Cardiac muscle cell (in vitro differentiated cells and primary cell): ENCODE data around the gene ANO6. TPM values are rescaled to one million over a fixed set of nuclear protein-coding genes. Genes with fewer than 3 reads are reported as not detected.

Source experiments
- DNase-seq, 2 donors: peaks; one replicate each; pipeline versions ENCODE4 v3.0.0 to v3.0.0-alpha.2; 2010 to 2017; ENCODE audit warnings: low read depth in 1 of 2, low spot score in 1 of 2
- H3K27ac ChIP-seq: fragments of 200-600 bp; sonication (generic); 2 replicates; pipeline ENCODE4 v1.5.1; 2016
- H3K27me3 ChIP-seq: fragments of 200-600 bp; sonication (generic); 2 replicates; pipeline ENCODE4 v1.6.0; 2016; ENCODE audit warnings: control low read depth
- H3K36me3 ChIP-seq: fragments of 200-600 bp; sonication (generic); 2 replicates; pipeline ENCODE4 v1.5.1; 2016; ENCODE audit warnings: control low read depth
- H3K4me1 ChIP-seq: fragments of 200-600 bp; sonication (generic); 2 replicates; pipeline ENCODE4 v1.8.1; 2017; ENCODE audit warnings: low read depth, mild to moderate bottlenecking, mixed run types
- H3K4me3 ChIP-seq: fragments of 200-600 bp; sonication (generic); 2 replicates; pipeline ENCODE4 v1.5.1; 2016; ENCODE audit warnings: mild to moderate bottlenecking
- H3K9me3 ChIP-seq: fragments of 200-600 bp; sonication (generic); 2 replicates; pipeline ENCODE4 v1.5.1; 2017; ENCODE audit warnings: low read depth, mild to moderate bottlenecking, control low read depth
- polyA plus RNA-seq: library from polyadenylated mRNA; unstranded; fragments of >200 nt; fragmentation: Nextera tagmentation; extraction: Ambion mirVana; gene quantifications from 2 replicates; pipeline ENCODE4 v1.2.1, GENCODE V29; 2016
- total RNA-seq: library from RNA; depleted of rRNA; stranded (reverse); fragments of >200 nt; gene quantifications from 2 replicates; pipeline ENCODE4 v1.2.3, GENCODE V29; 2016
- TF ChIP-seq, protein P1 (sequence below): IDR thresholded peaks from 2 replicates; pipeline ENCODE4 v1.5.1; 2012; ENCODE audit warnings: low read depth, mild to moderate bottlenecking, low read length

ANO6 gene
- total and polyA plus RNA-seq, 2 experiments from 2014 or later = 36.0 to 50.8 TPM

DNA sequence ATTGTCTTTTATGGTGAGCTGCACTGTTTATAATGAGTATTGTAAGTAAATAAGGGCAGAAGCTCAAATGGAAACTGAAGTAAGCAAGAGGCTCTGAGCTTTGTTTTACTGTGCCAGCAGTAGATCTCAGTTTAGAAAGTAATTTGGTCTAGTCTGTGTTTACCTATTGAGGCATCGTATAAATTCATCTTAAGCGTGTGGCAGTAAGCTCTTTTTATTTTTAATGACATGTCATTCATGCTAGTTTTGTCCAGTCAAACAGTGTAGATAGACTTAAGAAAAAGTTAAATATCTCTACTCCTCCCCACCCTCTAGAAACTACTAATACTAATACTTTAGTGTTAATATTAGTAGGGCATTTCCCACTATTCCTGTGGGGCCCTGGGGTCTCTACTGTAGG, 2.0 kb downstream of the ANO6 start:
- H3K4me3 ChIP-seq = peak overlapping the region; percentile 91
- TF ChIP-seq, protein P1, sequence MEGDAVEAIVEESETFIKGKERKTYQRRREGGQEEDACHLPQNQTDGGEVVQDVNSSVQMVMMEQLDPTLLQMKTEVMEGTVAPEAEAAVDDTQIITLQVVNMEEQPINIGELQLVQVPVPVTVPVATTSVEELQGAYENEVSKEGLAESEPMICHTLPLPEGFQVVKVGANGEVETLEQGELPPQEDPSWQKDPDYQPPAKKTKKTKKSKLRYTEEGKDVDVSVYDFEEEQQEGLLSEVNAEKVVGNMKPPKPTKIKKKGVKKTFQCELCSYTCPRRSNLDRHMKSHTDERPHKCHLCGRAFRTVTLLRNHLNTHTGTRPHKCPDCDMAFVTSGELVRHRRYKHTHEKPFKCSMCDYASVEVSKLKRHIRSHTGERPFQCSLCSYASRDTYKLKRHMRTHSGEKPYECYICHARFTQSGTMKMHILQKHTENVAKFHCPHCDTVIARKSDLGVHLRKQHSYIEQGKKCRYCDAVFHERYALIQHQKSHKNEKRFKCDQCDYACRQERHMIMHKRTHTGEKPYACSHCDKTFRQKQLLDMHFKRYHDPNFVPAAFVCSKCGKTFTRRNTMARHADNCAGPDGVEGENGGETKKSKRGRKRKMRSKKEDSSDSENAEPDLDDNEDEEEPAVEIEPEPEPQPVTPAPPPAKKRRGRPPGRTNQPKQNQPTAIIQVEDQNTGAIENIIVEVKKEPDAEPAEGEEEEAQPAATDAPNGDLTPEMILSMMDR = no peak
- H3K27ac ChIP-seq = peak overlapping the region; percentile 91
- H3K4me1 ChIP-seq = peaks cover 12% of the 10 kb centered on the region
- no peaks in the 10 kb centered on the region for H3K9me3 ChIP-seq
- no peaks in the 10 kb centered on the region for H3K27me3 ChIP-seq
- no peaks in the 10 kb centered on the region for H3K36me3 ChIP-seq
- DNase-seq = no peak

DNA sequence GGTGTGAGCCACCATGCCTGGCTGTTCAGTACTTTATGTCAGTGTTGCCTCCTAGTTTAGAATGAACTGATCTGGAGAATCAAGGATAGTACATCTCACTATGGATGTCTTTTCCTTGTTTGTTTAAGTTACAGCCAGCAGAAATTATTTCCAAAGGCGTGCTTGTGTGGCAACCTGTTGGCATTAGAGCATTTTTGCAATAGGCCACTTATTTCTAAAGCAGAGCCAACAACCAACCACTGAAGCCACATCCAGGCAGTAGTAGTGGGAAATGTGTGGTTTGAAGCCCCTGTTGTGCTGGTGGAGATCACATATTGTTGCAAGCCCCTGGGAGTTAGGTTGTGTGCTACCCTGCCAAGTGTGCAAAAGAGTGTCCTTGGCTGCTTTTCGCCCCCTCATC, 3.7 kb downstream of the ANO6 start:
- DNase-seq = no peak
- no peak overlapping the region for H3K27ac ChIP-seq
- TF ChIP-seq, protein P1 = no peak
- peaks cover 12% of the 10 kb centered on the region for H3K4me1 ChIP-seq
- no peak overlapping the region for H3K4me3 ChIP-seq
- no peaks in the 10 kb centered on the region for H3K36me3 ChIP-seq
- H3K9me3 ChIP-seq = no peaks in the 10 kb centered on the region
- H3K27me3 ChIP-seq = no peaks in the 10 kb centered on the region

DNA sequence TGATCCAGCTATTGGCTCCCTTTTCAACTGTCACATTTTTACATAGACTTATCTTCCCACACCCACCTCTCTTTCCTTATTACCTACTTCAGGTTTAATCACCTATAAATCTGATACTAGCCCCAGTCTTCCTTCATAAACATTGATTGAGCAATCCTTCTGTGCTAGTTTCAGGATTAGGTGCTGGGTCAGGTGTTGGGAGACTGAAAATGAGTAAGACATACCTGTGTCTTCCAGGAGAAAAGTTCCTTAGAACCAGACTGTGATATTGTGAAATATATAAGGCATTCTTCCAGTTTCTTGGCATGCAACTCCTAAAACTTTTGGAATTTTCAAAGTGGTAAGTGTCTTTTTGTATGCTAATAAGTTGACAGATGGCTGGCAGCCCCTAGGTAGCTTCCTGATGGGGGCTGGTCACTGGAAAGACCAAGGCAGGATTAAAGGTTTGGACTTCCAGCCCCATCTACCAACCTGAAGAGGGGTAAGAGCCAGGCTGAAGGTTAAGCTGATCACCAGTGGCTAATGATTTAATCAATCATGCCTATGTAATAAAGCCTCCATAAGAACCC, 4.6 kb downstream of the ANO6 start:
- TF ChIP-seq, protein P1 = no peak

DNA sequence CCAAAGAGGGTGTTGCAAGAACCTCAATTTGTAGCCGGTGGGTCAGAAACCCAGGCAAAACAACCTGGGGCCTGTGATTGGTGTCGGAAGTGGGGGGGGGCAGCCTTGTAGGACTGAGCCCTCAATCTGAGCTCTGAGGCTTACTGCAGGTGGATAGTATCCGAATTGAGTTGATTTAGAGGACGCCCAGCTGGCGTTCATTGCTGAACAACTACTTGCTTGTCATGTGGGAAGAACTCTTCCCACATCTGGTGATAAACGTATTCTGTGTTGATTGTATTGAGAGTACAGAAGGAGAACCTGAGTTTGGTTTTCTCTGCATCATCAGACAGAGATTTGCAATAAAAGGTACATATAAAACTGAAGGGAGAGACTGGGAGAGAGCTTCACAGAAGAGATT, 5.1 kb downstream of the ANO6 start:
- no peak for DNase-seq
- Histone ChIP-seq H3K27me3 (no peaks in the 10 kb centered on the region), H3K36me3 (no peaks in the 10 kb centered on the region), H3K27ac (no peak overlapping the region), H3K9me3 (no peaks in the 10 kb centered on the region), H3K4me3 (no peak overlapping the region), H3K4me1 (peaks cover 12% of the 10 kb centered on the region)
- TF ChIP-seq, protein P1 = no peak

More for the DNA sequence above, 4.6 kb downstream of the ANO6 start:
- Histone ChIP-seq H3K4me1 (peaks cover 12% of the 10 kb centered on the region), H3K9me3 (no peaks in the 10 kb centered on the region), H3K27ac (no peak overlapping the region), H3K36me3 (no peaks in the 10 kb centered on the region), H3K4me3 (no peak overlapping the region), H3K27me3 (no peaks in the 10 kb centered on the region)
- DNase-seq = no peak

DNA sequence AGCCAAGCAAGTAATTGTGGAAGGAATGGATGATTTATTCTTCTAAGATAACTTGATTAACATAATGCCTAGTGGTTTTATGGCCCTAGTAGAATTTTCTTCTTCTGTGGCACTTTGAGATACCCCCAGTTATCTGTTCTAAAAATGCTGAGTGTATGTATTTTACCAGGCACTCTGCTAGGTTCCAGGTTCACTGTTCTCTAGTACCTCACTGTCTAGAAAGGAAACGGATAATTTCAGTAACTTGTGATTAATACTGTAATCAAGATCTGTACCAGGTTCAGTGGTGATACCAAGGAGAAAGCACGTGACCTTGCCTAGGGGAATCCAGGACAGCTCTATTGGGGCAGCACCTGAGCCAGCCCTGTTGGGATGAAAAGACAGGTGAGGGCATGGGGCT, 8.0 kb downstream of the ANO6 start:
- no peaks in the 10 kb centered on the region for H3K27me3 ChIP-seq
- DNase-seq = no peak
- H3K4me3 ChIP-seq = no peak overlapping the region
- TF ChIP-seq, protein P1 = no peak
- no peaks in the 10 kb centered on the region for H3K36me3 ChIP-seq
- H3K9me3 ChIP-seq = no peaks in the 10 kb centered on the region
- peaks cover 13% of the 10 kb centered on the region for H3K4me1 ChIP-seq
- H3K27ac ChIP-seq = no peak overlapping the region

DNA sequence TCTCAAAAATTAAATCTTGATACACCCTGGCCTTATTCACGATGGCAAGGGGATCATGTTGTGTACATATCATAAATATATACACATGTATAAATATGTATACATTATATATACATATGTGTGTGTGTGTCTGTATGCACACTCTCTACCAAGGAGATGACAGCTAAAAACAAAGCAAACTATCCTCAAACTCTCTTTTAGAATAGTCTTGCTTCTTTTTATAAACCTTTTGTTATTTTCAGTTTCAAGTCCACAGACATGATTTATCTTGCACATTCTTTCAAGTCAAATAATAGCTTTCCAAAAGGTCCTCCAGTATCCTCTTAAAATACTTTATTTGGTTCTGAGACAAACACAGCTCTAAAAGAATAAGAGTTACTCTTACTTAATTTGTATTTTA, 8.4 kb downstream of the ANO6 start:
- Histone ChIP-seq H3K27me3 (no peaks in the 10 kb centered on the region), H3K4me1 (peaks cover 10% of the 10 kb centered on the region), H3K4me3 (no peak overlapping the region), H3K27ac (no peak overlapping the region), H3K36me3 (no peaks in the 10 kb centered on the region), H3K9me3 (no peaks in the 10 kb centered on the region)
- no peak for DNase-seq
- TF ChIP-seq, protein P1 = no peak
